B cell (primary cell): ENCODE results near the gene NADK2. TPM values are rescaled to one million over a fixed set of nuclear protein-coding genes. Genes with fewer than 3 reads are reported as not detected.

Experiments used
- ATAC-seq: fragments of 200-7000 bp; cut with Tn5 transposase; one replicate; pipeline ENCODE4 v1.10.0; 2021; ENCODE audit warnings: low read depth, mild to moderate bottlenecking, moderate number of reproducible peaks, moderate library complexity
- CTCF ChIA-PET: fragments of 350-600 bp; sonication (Branson Sonifier 250); formaldehyde crosslinking; loops from one replicate; lab custom pipeline; 2021; ENCODE audit warnings: antibody characterized with exemption, inconsistent platforms; lab: Charles Lee
- POLR2A ChIA-PET: fragments of 350-600 bp; sonication (Branson Sonifier 250); formaldehyde crosslinking; loops from one replicate; lab custom pipeline; 2021; ENCODE audit warnings: antibody characterized with exemption; lab: Charles Lee
- DNase-seq: peaks from one replicate; pipeline ENCODE4 v3.0.0; 2013
- H2AFZ ChIP-seq: 2 replicates; pipeline ENCODE4 v1.6.1; 2012; ENCODE audit warnings: mild to moderate bottlenecking, low read depth, low read length; ENCODE audit not compliant: insufficient read depth, poor library complexity, severe bottlenecking
- H3K27ac ChIP-seq, 2 donors: 1 replicate in 1 of 2; 2 replicates in 1 of 2; pipeline ENCODE4 v1.5.1; 2012 to 2013; ENCODE audit warnings: low read length in 2 of 2, mild to moderate bottlenecking in 2 of 2, moderate library complexity in 1 of 2
- H3K27me3 ChIP-seq, 4 experiments: fragments of 200-600 bp in 1 of 4; sonication (generic) in 1 of 4; replicated peaks in 1 of 4; 1 replicate in 2 of 4; 2 replicates in 2 of 4; pipeline versions ENCODE4 v1.6.1 to v1.7.0; 2013 to 2016; ENCODE audit warnings: low read length in 3 of 4, mild to moderate bottlenecking in 2 of 4, mixed read lengths in 1 of 4, moderate library complexity in 1 of 4; ENCODE audit not compliant: insufficient read depth in 4 of 4, control insufficient read depth in 3 of 4; ENCODE audit errors: control extremely low read depth in 1 of 4
- H3K36me3 ChIP-seq, 2 experiments: replicated peaks in 1 of 2; 1 replicate in 1 of 2; 2 replicates in 1 of 2; pipeline versions ENCODE4 v1.6.1 to v1.7.1; 2013; ENCODE audit warnings: low read length in 1 of 2; ENCODE audit not compliant: insufficient read depth in 2 of 2, control insufficient read depth in 1 of 2; ENCODE audit errors: control extremely low read depth in 1 of 2, extremely low read depth in 1 of 2
- H3K4me1 ChIP-seq, 2 donors: fragments of 200-600 bp in 1 of 2; sonication (generic) in 1 of 2; 1 replicate in 1 of 2; 2 replicates in 1 of 2; pipeline versions ENCODE4 v1.5.1 to v1.6.1; 2013 to 2017; ENCODE audit warnings: low read length in 2 of 2; ENCODE audit not compliant: control insufficient read depth in 2 of 2, insufficient read depth in 2 of 2
- H3K4me2 ChIP-seq: replicated peaks from 2 replicates; pipeline ENCODE3; 2012; ENCODE audit warnings: mild to moderate bottlenecking, low read depth, low read length; ENCODE audit not compliant: poor library complexity, severe bottlenecking
- H3K4me3 ChIP-seq, 5 experiments: fragments of 200-600 bp in 1 of 5; sonication (generic) in 1 of 5; 1 replicate in 3 of 5; 2 replicates in 2 of 5; pipeline versions ENCODE4 v1.5.1 to v1.7.0; 2011 to 2016; ENCODE audit warnings: low read length in 4 of 5, mild to moderate bottlenecking in 4 of 5, low read depth in 2 of 5, control low read depth in 1 of 5, moderate library complexity in 1 of 5; ENCODE audit not compliant: insufficient read depth in 1 of 5; ENCODE audit errors: control extremely low read depth in 1 of 5, extremely low read depth in 1 of 5
- H3K79me2 ChIP-seq: fragments of 200-600 bp; sonication (generic); one replicate; pipeline ENCODE4 v1.6.0; 2016; ENCODE audit warnings: low read length; ENCODE audit not compliant: control insufficient read depth, insufficient read depth
- H3K9ac ChIP-seq: fragments of 200-600 bp; sonication (generic); 2 replicates; pipeline ENCODE4 v1.6.1; 2017; ENCODE audit warnings: mild to moderate bottlenecking, low read length, moderate library complexity
- H3K9me3 ChIP-seq, 3 donors: one replicate each; pipeline versions ENCODE4 v1.6.1 to v1.7.1; 2013; ENCODE audit warnings: low read length in 2 of 3; ENCODE audit not compliant: control insufficient read depth in 2 of 3, insufficient read depth in 1 of 3; ENCODE audit errors: control extremely low read depth in 1 of 3
- H4K20me1 ChIP-seq: 2 replicates; pipeline ENCODE4 v1.6.0; 2012; ENCODE audit warnings: mild to moderate bottlenecking, low read length; ENCODE audit not compliant: insufficient read depth, control insufficient read depth, poor library complexity, severe bottlenecking
- H3K27ac Mint-ChIP-seq: one replicate; pipeline ENCODE4 v1.8.0; 2021; ENCODE audit warnings: mixed read lengths
- H3K27me3 Mint-ChIP-seq: one replicate; pipeline ENCODE4 v1.8.0; 2021; ENCODE audit warnings: mixed read lengths
- H3K4me1 Mint-ChIP-seq: one replicate; pipeline ENCODE4 v1.8.0; 2021; ENCODE audit warnings: mixed read lengths
- H3K4me3 Mint-ChIP-seq: one replicate; pipeline ENCODE4 v1.8.0; 2021; ENCODE audit warnings: mixed read lengths
- H3K9me3 Mint-ChIP-seq: one replicate; pipeline ENCODE4 v1.8.0; 2022; ENCODE audit warnings: mixed read lengths; ENCODE audit not compliant: insufficient read depth
- EZH2 ChIP-seq: IDR thresholded peaks from 2 replicates; pipeline ENCODE4 v1.6.1; 2012; ENCODE audit warnings: borderline replicate concordance, low read depth, mild to moderate bottlenecking, moderate library complexity, low read length; ENCODE audit not compliant: insufficient read depth, poor library complexity, severe bottlenecking
- WGBS: methylation state at CpG from one replicate; pipeline ENCODE4 v1.1.5; 2013; ENCODE audit warnings: missing lambda C conversion rate; ENCODE audit not compliant: insufficient coverage; 5-methylcytosine and 5-hydroxymethylcytosine counted together
- intact Hi-C: fragments of 100-400 bp; cut with micrococcal nuclease; formaldehyde crosslinking; loops from one replicate; pipeline ENCODE4 v1.10.0; 2022
- polyA plus RNA-seq: library from polyadenylated mRNA; depleted of rRNA; stranded (reverse); fragments of >200 nt; gene quantifications from 2 replicates; pipeline ENCODE4 v1.2.3, GENCODE V29; 2012
- total RNA-seq, 2 donors: library from RNA; stranded (reverse); fragments of 120-200 nt in 1 of 2; gene quantifications; 1 replicate in 1 of 2; 2 replicates in 1 of 2; pipeline versions ENCODE4 v1.2.3 to v1.2.4, GENCODE V29; 2013 to 2022
- TF ChIP-seq, protein P1 (sequence below): fragments of 200-600 bp; IDR thresholded peaks from one replicate; pipeline ENCODE4 v1.8.0; 2022; ENCODE audit warnings: antibody characterized with exemption, mild to moderate bottlenecking

The NADK2 gene
- total and polyA plus RNA-seq, 2 donors (not counting 1 experiment from before 2014, with no cell fraction given) = 3.3 to 18.6 TPM

- H3K4me3 ChIP-seq = no peak overlapping the region
- H3K9ac ChIP-seq = no peak overlapping the region
- H3K27ac Mint-ChIP-seq = no peak overlapping the region
- no peaks in the 10 kb centered on the region for H3K27me3 Mint-ChIP-seq
- no peak for TF ChIP-seq EZH2
- TF ChIP-seq, protein P1, sequence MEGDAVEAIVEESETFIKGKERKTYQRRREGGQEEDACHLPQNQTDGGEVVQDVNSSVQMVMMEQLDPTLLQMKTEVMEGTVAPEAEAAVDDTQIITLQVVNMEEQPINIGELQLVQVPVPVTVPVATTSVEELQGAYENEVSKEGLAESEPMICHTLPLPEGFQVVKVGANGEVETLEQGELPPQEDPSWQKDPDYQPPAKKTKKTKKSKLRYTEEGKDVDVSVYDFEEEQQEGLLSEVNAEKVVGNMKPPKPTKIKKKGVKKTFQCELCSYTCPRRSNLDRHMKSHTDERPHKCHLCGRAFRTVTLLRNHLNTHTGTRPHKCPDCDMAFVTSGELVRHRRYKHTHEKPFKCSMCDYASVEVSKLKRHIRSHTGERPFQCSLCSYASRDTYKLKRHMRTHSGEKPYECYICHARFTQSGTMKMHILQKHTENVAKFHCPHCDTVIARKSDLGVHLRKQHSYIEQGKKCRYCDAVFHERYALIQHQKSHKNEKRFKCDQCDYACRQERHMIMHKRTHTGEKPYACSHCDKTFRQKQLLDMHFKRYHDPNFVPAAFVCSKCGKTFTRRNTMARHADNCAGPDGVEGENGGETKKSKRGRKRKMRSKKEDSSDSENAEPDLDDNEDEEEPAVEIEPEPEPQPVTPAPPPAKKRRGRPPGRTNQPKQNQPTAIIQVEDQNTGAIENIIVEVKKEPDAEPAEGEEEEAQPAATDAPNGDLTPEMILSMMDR = no peak
- no peak overlapping the region for H3K4me3 Mint-ChIP-seq
- no peaks in the 10 kb centered on the region for H3K27me3 ChIP-seq
- H2AFZ ChIP-seq = no peak overlapping the region
- no peaks in the 10 kb centered on the region for H3K9me3 ChIP-seq
- CTCF ChIA-PET = no interaction called here
- WGBS = 100% methylated on average over 1 of the region's 4 CpGs
- H3K9me3 Mint-ChIP-seq = no peaks in the 10 kb centered on the region
- POLR2A ChIA-PET = no interaction called here
- no peak for ATAC-seq
- no peaks in the 10 kb centered on the region for H3K4me1 ChIP-seq
- intact Hi-C loops = no loop called here
- no peak overlapping the region for H3K27ac ChIP-seq
- no peaks in the 10 kb centered on the region for H3K36me3 ChIP-seq
- H3K4me1 Mint-ChIP-seq = no peaks in the 10 kb centered on the region
- H3K4me2 ChIP-seq = no peak overlapping the region
- no peak for DNase-seq
- H3K79me2 ChIP-seq = no peaks in the 10 kb centered on the region
- no peaks in the 10 kb centered on the region for H4K20me1 ChIP-seq
Observed at GRCh38 chr5:36253575-36253974, 11.8 kb upstream of the NADK2 start.

- H3K36me3 ChIP-seq = no peaks in the 10 kb centered on the region
- WGBS = 67% methylated on average over 2 of the region's 3 CpGs
- H2AFZ ChIP-seq = no peak overlapping the region
- no peak overlapping the region for H3K4me2 ChIP-seq
- peaks cover 3% of the 10 kb centered on the region for H3K27me3 Mint-ChIP-seq
- ChIA-PET POLR2A (no interaction called here), CTCF (interaction anchor here (1.5 kb wide), 1 partner anchor 13 kb away, joined by 13 read pairs; no protein-coding TSS in a partner anchor)
- no peak for TF ChIP-seq EZH2
- TF ChIP-seq, protein P1 = no peak
- H3K4me3 ChIP-seq = no peak overlapping the region
- no peaks in the 10 kb centered on the region for H3K9me3 ChIP-seq
- DNase-seq = no peak
- H3K4me3 Mint-ChIP-seq = no peak overlapping the region
- no peak overlapping the region for H3K9ac ChIP-seq
- H3K27ac ChIP-seq = no peak overlapping the region
- ATAC-seq = no peak
- H3K4me1 Mint-ChIP-seq = no peaks in the 10 kb centered on the region
- H3K79me2 ChIP-seq = no peaks in the 10 kb centered on the region
- H3K27ac Mint-ChIP-seq = no peak overlapping the region
- H3K27me3 ChIP-seq = no peaks in the 10 kb centered on the region
- intact Hi-C loops = no loop called here
- no peaks in the 10 kb centered on the region for H3K4me1 ChIP-seq
- no peaks in the 10 kb centered on the region for H4K20me1 ChIP-seq
- no peaks in the 10 kb centered on the region for H3K9me3 Mint-ChIP-seq
Observed at GRCh38 chr5:36252722-36253365, 11.1 kb upstream of the NADK2 start.
